HCT116 (cell line): ENCODE results near the gene PPM1M. TPM values are rescaled to one million over a fixed set of nuclear protein-coding genes. Genes with fewer than 3 reads are reported as not detected.

Experiments used
- ATAC-seq: fragments of 200-7000 bp; cut with Tn5 transposase; 2 replicates; pipeline ENCODE4 v1.9.1; 2020; ENCODE audit warnings: mild to moderate bottlenecking, moderate library complexity
- BruUV-seq: library from RNA; stranded (reverse); fragments of 400-500 nt; replicated peaks from 2 replicates; lab custom pipeline; 2021; lab: Mats Ljungman, UMichigan
- CTCF ChIA-PET: fragments of 300-600 bp; sonication (Branson Sonifier 250); formaldehyde crosslinking; loops from one replicate; lab custom pipeline; 2021; ENCODE audit warnings: antibody characterized with exemption; lab: Charles Lee
- POLR2A ChIA-PET: fragments of 300-600, 350-600 bp; sonication (Branson Sonifier 250); formaldehyde crosslinking; loops from one replicate; lab custom pipeline; 2021; ENCODE audit warnings: antibody characterized with exemption; lab: Charles Lee
- RAD21 ChIA-PET, 2 experiments: fragments of 300-600 bp; sonication (Branson Sonifier 250); formaldehyde crosslinking; loops; one replicate each; lab custom pipeline; 2023; ENCODE audit warnings: low total read pairs in 2 of 2; ENCODE audit not compliant: uncharacterized antibody in 2 of 2, unreplicated experiment in 2 of 2, low non-redundant PET in 1 of 2; lab: Charles Lee
- DNase-seq: peaks from one replicate; pipeline ENCODE4 v3.0.0-alpha.2; 2010; ENCODE audit warnings: low read depth, low spot score
- H2AFZ ChIP-seq: fragments of 200-600 bp; shearing (Covaris generic), sonication (generic); 2 replicates; pipeline ENCODE4 v1.6.1; 2017; ENCODE audit warnings: low read depth, mixed run types, mixed read lengths, antibody characterized with exemption, low read length; ENCODE audit not compliant: poor library complexity, severe bottlenecking
- H3K27ac ChIP-seq: 2 replicates; pipeline ENCODE4 v1.5.1; 2012; ENCODE audit warnings: low read depth, low read length
- H3K27me3 ChIP-seq: fragments of 200-600 bp; sonication (generic); 2 replicates; pipeline ENCODE4 v1.6.1; 2016; ENCODE audit warnings: mixed run types, low read length, mixed read lengths; ENCODE audit not compliant: insufficient read depth
- H3K36me3 ChIP-seq, 2 experiments: fragments of 200-500 bp in 1 of 2; fragments of 200-600 bp in 1 of 2; sonication (Bioruptor generic) in 1 of 2; sonication (generic) in 1 of 2; 2 replicates each; pipeline versions ENCODE4 v1.5.1 to v1.6.1; 2014 to 2016; ENCODE audit warnings: low read length in 2 of 2, inconsistent platforms in 1 of 2, mixed read lengths in 1 of 2, mixed run types in 1 of 2; ENCODE audit not compliant: insufficient read depth in 2 of 2, control insufficient read depth in 1 of 2
- H3K4me1 ChIP-seq, 2 experiments: fragments of 200-600 bp in 1 of 2; sonication (generic) in 1 of 2; 2 replicates each; pipeline versions ENCODE4 v1.5.1 to v1.6.1; 2012 to 2017; ENCODE audit warnings: low read length in 2 of 2, inconsistent platforms in 1 of 2, mild to moderate bottlenecking in 1 of 2, mixed read lengths in 1 of 2, mixed run types in 1 of 2, moderate library complexity in 1 of 2; ENCODE audit not compliant: insufficient read depth in 2 of 2, control insufficient read depth in 1 of 2
- H3K4me2 ChIP-seq: fragments of 200-600 bp; sonication (generic); 2 replicates; pipeline ENCODE4 v1.6.1; 2017; ENCODE audit warnings: mixed run types, low read length, mixed read lengths
- H3K4me3 ChIP-seq, 2 experiments: fragments of 200-600 bp in 1 of 2; sonication (generic) in 1 of 2; replicated peaks in 1 of 2; 2 replicates each; pipeline ENCODE4 v1.5.1; 2011 to 2016; ENCODE audit warnings: low read length in 2 of 2, control low read depth in 1 of 2, low read depth in 1 of 2, mild to moderate bottlenecking in 1 of 2, mixed read lengths in 1 of 2, mixed run types in 1 of 2
- H3K79me2 ChIP-seq: fragments of 200-600 bp; sonication (generic); 2 replicates; pipeline ENCODE4 v1.6.1; 2017; ENCODE audit warnings: mild to moderate bottlenecking, mixed run types, low read length, moderate library complexity, mixed read lengths; ENCODE audit not compliant: insufficient read depth
- H3K9ac ChIP-seq: fragments of 200-600 bp; sonication (generic); 2 replicates; pipeline ENCODE4 v1.6.1; 2016; ENCODE audit warnings: low read length, mixed read lengths
- H3K9me2 ChIP-seq: fragments of 200-600 bp; sonication (generic), shearing (Covaris generic); 2 replicates; pipeline ENCODE4 v1.6.1; 2017; ENCODE audit warnings: mixed run types, mild to moderate bottlenecking, moderate library complexity; ENCODE audit not compliant: insufficient read depth
- H3K9me3 ChIP-seq, 2 experiments: fragments of 200-500 bp in 1 of 2; fragments of 200-600 bp in 1 of 2; sonication (Bioruptor generic) in 1 of 2; sonication (generic) in 1 of 2; 2 replicates each; pipeline ENCODE4 v1.6.1; 2014 to 2017; ENCODE audit warnings: low read length in 2 of 2, mixed read lengths in 2 of 2, inconsistent platforms in 1 of 2, low read depth in 1 of 2, mild to moderate bottlenecking in 1 of 2, mixed run types in 1 of 2, moderate library complexity in 1 of 2; ENCODE audit not compliant: control insufficient read depth in 1 of 2, insufficient read depth in 1 of 2
- H4K20me1 ChIP-seq: fragments of 200-600 bp; sonication (generic), shearing (Covaris generic); 2 replicates; pipeline ENCODE4 v1.6.1; 2017; ENCODE audit warnings: mixed run types, mild to moderate bottlenecking, moderate library complexity; ENCODE audit not compliant: insufficient read depth
- CTCF ChIP-seq, 3 experiments: fragments of 200-600 bp in 1 of 3; sonication (generic) in 1 of 3; IDR thresholded peaks in 2 of 3; conservative IDR thresholded peaks in 1 of 3; 2 replicates each; pipeline ENCODE4 v1.5.1; 2012 to 2017; ENCODE audit warnings: low read depth in 2 of 3, low read length in 2 of 3, antibody characterized with exemption in 1 of 3, borderline replicate concordance in 1 of 3, control low read depth in 1 of 3, mild to moderate bottlenecking in 1 of 3, mixed read lengths in 1 of 3, mixed run types in 1 of 3, moderate library complexity in 1 of 3; ENCODE audit not compliant: insufficient read depth in 1 of 3
- EGR1 ChIP-seq: IDR thresholded peaks from 2 replicates; pipeline ENCODE4 v1.6.1; 2012; ENCODE audit warnings: low read depth
- ELF1 ChIP-seq: IDR thresholded peaks from 2 replicates; pipeline ENCODE4 v1.6.1; 2012; ENCODE audit warnings: low read depth, borderline replicate concordance
- intact Hi-C: fragments of 100-400 bp; cut with micrococcal nuclease; formaldehyde crosslinking; loops from 2 replicates; pipeline ENCODE4 v1.10.0; 2022
- total RNA-seq: library from RNA; stranded (reverse); gene quantifications from one replicate; pipeline ENCODE4 v1.2.1, GENCODE V29; 2021; ENCODE audit not compliant: unreplicated experiment
- TF ChIP-seq, protein P1 (sequence below): IDR thresholded peaks from 2 replicates; pipeline ENCODE4 v1.6.1; 2012

PPM1M gene
- total RNA-seq, 1 experiment from 2014 or later = 16.6 TPM

GRCh38 chr3:52226229-52226817, 19.2 kb upstream of the PPM1M start (continued):
- TF ChIP-seq, protein P1, sequence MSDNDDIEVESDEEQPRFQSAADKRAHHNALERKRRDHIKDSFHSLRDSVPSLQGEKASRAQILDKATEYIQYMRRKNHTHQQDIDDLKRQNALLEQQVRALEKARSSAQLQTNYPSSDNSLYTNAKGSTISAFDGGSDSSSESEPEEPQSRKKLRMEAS = no peak
- TF ChIP-seq ELF1 (no peak), EGR1 (no peak)

DNA sequence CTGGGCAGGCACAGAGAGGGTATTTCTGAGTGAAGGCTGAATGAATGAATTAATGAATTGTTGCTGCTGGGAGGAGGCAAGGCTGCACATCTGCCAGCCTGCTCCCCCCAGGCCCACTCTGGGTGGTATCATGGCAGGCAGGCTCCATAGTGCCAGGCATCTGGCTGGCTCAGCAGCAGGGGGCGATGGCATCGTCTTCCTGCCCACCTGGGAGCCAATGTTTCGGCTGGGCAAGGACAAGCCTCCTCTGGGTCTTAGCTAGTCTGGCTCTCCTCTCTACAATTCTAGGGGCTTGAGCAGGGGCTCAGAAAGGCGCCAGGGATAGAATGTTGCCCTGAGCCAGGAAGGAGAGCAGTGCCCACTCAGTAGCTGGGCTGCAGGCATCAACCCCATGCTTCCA, 18.4 kb upstream of the PPM1M start:
- H3K4me2 ChIP-seq = no peak overlapping the region
- no peaks in the 10 kb centered on the region for H3K79me2 ChIP-seq
- no peaks in the 10 kb centered on the region for H3K9me2 ChIP-seq
- DNase-seq = no peak
- H3K9me3 ChIP-seq = no peaks in the 10 kb centered on the region
- CTCF ChIA-PET = interaction anchor here (0.8 to 1.6 kb wide), 2 partner anchors 10 to 52 kb away, joined by 3 to 5 read pairs; partner anchors contain the start of gene WDR82
- no TSS peak for BruUV-seq
- no peak overlapping the region for H3K4me3 ChIP-seq
- H3K9ac ChIP-seq = no peak overlapping the region
- no peak overlapping the region for H3K27ac ChIP-seq
- intact Hi-C loops = no loop called here
- TF ChIP-seq CTCF (IDR thresholded peaks at IDR 0.05 in 2 of 3, conservative IDR thresholded peaks at IDR 0.05 in 1 of 3; ENCODE audit: borderline replicate concordance in 1 of 3, insufficient read depth in 1 of 3, low read depth in 2 of 3, low read length in 2 of 3) (peak in 2 of 3 experiments; percentile 30 to 38; a peak in 3 of 6 replicates), EGR1 (no peak)
- TF ChIP-seq, all 23 proteins: peak for 1
- Histone ChIP-seq H4K20me1 (no peaks in the 10 kb centered on the region), H3K27me3 (no peaks in the 10 kb centered on the region), H3K4me1 (no peaks in the 10 kb centered on the region), H3K36me3 (peaks cover 17% of the 10 kb centered on the region in 2 experiments; a peak in 3 of 4 replicates), H2AFZ (no peak overlapping the region)
- ChIA-PET POLR2A (interaction anchor here (0.9 kb wide), 1 partner anchor 10 kb away, joined by 4 read pairs; no protein-coding TSS in a partner anchor), RAD21 (no interaction called here)
- 0 out of 2 replicates have a peak, but pooled peaks have one; percentile 22 for ATAC-seq
